HepG2 (cell line): Measurements from ENCODE around the gene TCF12. TPM values are rescaled to one million over a fixed set of nuclear protein-coding genes. Genes with fewer than 3 reads are reported as not detected.

ENCODE experiments used
- BORCS8-MEF2B ChIP-seq: sonication (generic); formaldehyde crosslinking; IDR thresholded peaks from 2 replicates; pipeline ENCODE4 v1.8.0; 2022; ENCODE audit warnings: mild to moderate bottlenecking, missing genetic modification reagents
- CEBPB ChIP-seq: IDR thresholded peaks from 2 replicates; pipeline ENCODE4 v1.6.1; 2011; ENCODE audit warnings: low read depth, low read length, improper control_type of control experiment, borderline replicate concordance
- CEBPG ChIP-seq: IDR thresholded peaks from 2 replicates; pipeline ENCODE4 v1.6.1; 2016
- ERF ChIP-seq: IDR thresholded peaks from 2 replicates; pipeline ENCODE4 v1.6.1; 2018; ENCODE audit warnings: missing biosample characterization, missing genetic modification reagents
- ETV5 ChIP-seq: IDR thresholded peaks from 2 replicates; pipeline ENCODE4 v1.6.1; 2018; ENCODE audit warnings: missing biosample characterization, missing genetic modification reagents, inconsistent platforms, borderline replicate concordance
- FLYWCH1 ChIP-seq: sonication (generic); formaldehyde crosslinking; IDR thresholded peaks from 2 replicates; pipeline ENCODE4 v1.8.1; 2023; ENCODE audit warnings: mild to moderate bottlenecking, missing genetic modification reagents
- HNRNPUL1 ChIP-seq: fragments of 200-400 bp; formaldehyde crosslinking; IDR thresholded peaks from 2 replicates; pipeline ENCODE4 v1.6.1; 2017; ENCODE audit warnings: low read depth, mild to moderate bottlenecking, low read length, moderate library complexity
- MAFG ChIP-seq: sonication (generic); formaldehyde crosslinking; IDR thresholded peaks from 2 replicates; pipeline ENCODE4 v1.5.1; 2020; ENCODE audit warnings: mild to moderate bottlenecking, missing genetic modification reagents
- MED8 ChIP-seq: sonication (generic); formaldehyde crosslinking; IDR thresholded peaks from 2 replicates; pipeline ENCODE4 v1.8.1; 2023; ENCODE audit warnings: mild to moderate bottlenecking, missing genetic modification reagents; ENCODE audit not compliant: insufficient replicate concordance
- MYNN ChIP-seq: sonication (generic); formaldehyde crosslinking; IDR thresholded peaks from 2 replicates; pipeline ENCODE4 v1.4.0; 2020; ENCODE audit warnings: mild to moderate bottlenecking, low read depth, missing genetic modification reagents
- NFIB ChIP-seq: sonication (generic); formaldehyde crosslinking; IDR thresholded peaks from 2 replicates; pipeline ENCODE4 v1.9.0; 2021; ENCODE audit warnings: missing genetic modification reagents, mild to moderate bottlenecking, borderline replicate concordance
- NFKB2 ChIP-seq: sonication (generic); formaldehyde crosslinking; IDR thresholded peaks from 2 replicates; pipeline ENCODE4 v1.4.0; 2020; ENCODE audit warnings: missing genetic modification reagents, borderline replicate concordance
- PAF1 ChIP-seq: IDR thresholded peaks from 2 replicates; pipeline ENCODE4 v1.6.1; 2016; ENCODE audit warnings: missing genetic modification reagents, missing compliant biosample characterization
- REL ChIP-seq: sonication (generic); formaldehyde crosslinking; conservative IDR thresholded peaks from 2 replicates; pipeline ENCODE4 v1.8.0; 2022; ENCODE audit warnings: mild to moderate bottlenecking, missing genetic modification reagents, moderate library complexity
- SSRP1 ChIP-seq: IDR thresholded peaks from 2 replicates; pipeline ENCODE4 v1.6.1; 2016; ENCODE audit warnings: control low read depth
- ZBTB20 ChIP-seq: sonication (generic); formaldehyde crosslinking; IDR thresholded peaks from 2 replicates; pipeline ENCODE4 v1.8.1; 2023; ENCODE audit warnings: missing genetic modification reagents, low read depth, mild to moderate bottlenecking, borderline replicate concordance
- ZBTB21 ChIP-seq: sonication (generic); formaldehyde crosslinking; IDR thresholded peaks from 2 replicates; pipeline ENCODE4 v1.4.0; 2020; ENCODE audit warnings: missing genetic modification reagents
- ZNF263 ChIP-seq: sonication (generic); formaldehyde crosslinking; IDR thresholded peaks from 2 replicates; pipeline ENCODE4 v1.4.0; 2020; ENCODE audit warnings: missing genetic modification reagents
- ZNF430 ChIP-seq: sonication (generic); formaldehyde crosslinking; IDR thresholded peaks from 2 replicates; pipeline ENCODE4 v1.9.0; 2021; ENCODE audit warnings: mild to moderate bottlenecking, missing genetic modification reagents
- ZNF768 ChIP-seq: sonication (generic); formaldehyde crosslinking; IDR thresholded peaks from 2 replicates; pipeline ENCODE4 v1.4.0; 2020; ENCODE audit warnings: missing genetic modification reagents
- polyA plus RNA-seq, 8 experiments: library from polyadenylated mRNA; depleted of rRNA in 3 of 8; stranded (reverse) in 7 of 8; unstranded in 1 of 8; fragments of >200 nt; fragmentation: Illumina TruSeq in 4 of 8; extraction: Trizol in 4 of 8; gene quantifications; 2 replicates each; pipeline versions ENCODE4 v1.2.1 to v1.2.3, GENCODE V29; 2011 to 2016; ENCODE audit warnings: low read depth in 4 of 8, missing spikeins in 1 of 8, mixed read lengths in 1 of 8; ENCODE audit not compliant: insufficient read depth in 1 of 8
- total RNA-seq, 5 experiments: library from RNA; depleted of rRNA; stranded (reverse); fragments of >200 nt; fragmentation: Illumina TruSeq; extraction: Trizol; gene quantifications; 2 replicates each; pipeline ENCODE4 v1.2.3, GENCODE V29; 2016; ENCODE audit warnings: low read depth in 1 of 5
- TF ChIP-seq, protein P1 (sequence below): sonication (generic); formaldehyde crosslinking; IDR thresholded peaks from 2 replicates; pipeline ENCODE4 v1.4.0; 2020; ENCODE audit warnings: missing genetic modification reagents, borderline replicate concordance
- TF ChIP-seq, protein P2 (sequence below): sonication (generic); formaldehyde crosslinking; IDR thresholded peaks from 2 replicates; pipeline ENCODE4 v1.5.1; 2020; ENCODE audit warnings: mild to moderate bottlenecking, moderate library complexity, missing genetic modification reagents
- TF ChIP-seq, protein P3 (sequence below): sonication (generic); formaldehyde crosslinking; IDR thresholded peaks from 2 replicates; pipeline ENCODE4 v1.8.1; 2022; ENCODE audit warnings: mild to moderate bottlenecking, missing genetic modification reagents

TCF12 gene
- total and polyA plus RNA-seq, 2 of the 13 experiments (the other 11 are each of a cell fraction or from before 2014, with no cell fraction given), result 48.6 to 51.1 TPM

DNA sequence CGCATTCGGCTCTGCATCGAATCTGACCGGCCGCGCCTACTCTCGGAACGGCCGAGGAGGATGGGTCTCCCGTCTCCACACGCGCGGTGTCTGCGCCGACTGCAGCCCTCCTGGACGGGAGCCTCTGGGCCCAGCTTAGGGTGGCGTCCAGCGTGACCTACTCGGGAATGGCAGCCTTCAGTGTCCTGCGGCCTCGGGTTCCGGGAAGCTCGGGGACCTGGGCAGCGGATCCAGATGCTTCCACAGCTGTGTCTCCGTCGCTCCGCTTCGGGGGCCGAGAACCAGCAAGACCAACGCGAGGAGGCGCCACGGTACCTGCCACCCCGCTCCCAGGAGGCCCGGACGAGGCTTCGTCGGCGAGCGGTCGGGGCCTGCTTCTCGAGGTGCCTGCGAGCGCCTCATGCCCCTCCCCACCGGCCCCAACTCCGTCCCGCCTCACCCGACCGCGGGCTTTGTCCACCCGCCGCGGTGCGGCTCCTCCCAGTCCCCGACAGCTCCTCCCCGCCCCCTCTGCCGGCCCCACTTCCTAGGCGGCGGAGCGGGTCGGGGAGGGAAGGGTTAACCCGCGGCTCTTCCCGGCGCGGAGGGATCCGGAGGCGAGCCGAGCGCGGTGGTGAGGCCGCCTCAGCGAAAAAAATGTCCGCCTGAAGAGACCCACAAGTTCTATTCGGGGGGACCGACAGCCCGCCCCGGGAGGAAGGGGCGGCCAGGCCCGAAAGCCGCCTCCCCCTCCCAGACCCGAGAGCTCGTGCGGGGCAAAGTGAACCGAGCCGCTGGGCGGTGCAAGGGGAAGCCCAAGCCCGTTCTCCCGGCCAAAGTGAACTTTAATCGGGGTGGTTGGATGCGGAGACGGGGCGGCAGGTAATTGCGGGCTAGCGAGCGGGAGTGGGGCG is at the start of gene TCF12 (continued):
- TF ChIP-seq MYNN (CRISPR knock-in tag) (peak; percentile 43; the same call in 1 of the 2 replicates), PAF1 (CRISPR knock-in tag) (no peak), ZNF263 (CRISPR knock-in tag) (peak; percentile 82), FLYWCH1 (CRISPR knock-in tag) (peak; percentile 64; the same call in 1 of the 2 replicates), ZBTB20 (CRISPR knock-in tag) (peak; percentile 75), ZNF430 (CRISPR knock-in tag) (peak; percentile 89), ERF (CRISPR knock-in tag) (peak; percentile 94), SSRP1 (CRISPR knock-in tag) (0 out of 2 replicates have a peak, but pooled peaks have one; percentile 36), MAFG (CRISPR knock-in tag) (no peak), HNRNPUL1 (0 out of 2 replicates have a peak, but pooled peaks have one; percentile 50), BORCS8-MEF2B (CRISPR knock-in tag) (peak; percentile 81; the same call in 1 of the 2 replicates), ZNF768 (peak; percentile 64; the same call in 1 of the 2 replicates), REL (CRISPR knock-in tag) (0 out of 2 replicates have a peak, but pooled peaks have one; percentile 33), ZBTB21 (CRISPR knock-in tag) (no peak), CEBPG (CRISPR knock-in tag) (peak; percentile 21; the same call in 1 of the 2 replicates), MED8 (CRISPR knock-in tag) (peak; percentile 91), NFKB2 (CRISPR knock-in tag) (peak; percentile 90; the same call in 1 of the 2 replicates), NFIB (no peak), CEBPB (no peak), ETV5 (CRISPR knock-in tag) (peak; percentile 86)
- TF ChIP-seq, protein P1, sequence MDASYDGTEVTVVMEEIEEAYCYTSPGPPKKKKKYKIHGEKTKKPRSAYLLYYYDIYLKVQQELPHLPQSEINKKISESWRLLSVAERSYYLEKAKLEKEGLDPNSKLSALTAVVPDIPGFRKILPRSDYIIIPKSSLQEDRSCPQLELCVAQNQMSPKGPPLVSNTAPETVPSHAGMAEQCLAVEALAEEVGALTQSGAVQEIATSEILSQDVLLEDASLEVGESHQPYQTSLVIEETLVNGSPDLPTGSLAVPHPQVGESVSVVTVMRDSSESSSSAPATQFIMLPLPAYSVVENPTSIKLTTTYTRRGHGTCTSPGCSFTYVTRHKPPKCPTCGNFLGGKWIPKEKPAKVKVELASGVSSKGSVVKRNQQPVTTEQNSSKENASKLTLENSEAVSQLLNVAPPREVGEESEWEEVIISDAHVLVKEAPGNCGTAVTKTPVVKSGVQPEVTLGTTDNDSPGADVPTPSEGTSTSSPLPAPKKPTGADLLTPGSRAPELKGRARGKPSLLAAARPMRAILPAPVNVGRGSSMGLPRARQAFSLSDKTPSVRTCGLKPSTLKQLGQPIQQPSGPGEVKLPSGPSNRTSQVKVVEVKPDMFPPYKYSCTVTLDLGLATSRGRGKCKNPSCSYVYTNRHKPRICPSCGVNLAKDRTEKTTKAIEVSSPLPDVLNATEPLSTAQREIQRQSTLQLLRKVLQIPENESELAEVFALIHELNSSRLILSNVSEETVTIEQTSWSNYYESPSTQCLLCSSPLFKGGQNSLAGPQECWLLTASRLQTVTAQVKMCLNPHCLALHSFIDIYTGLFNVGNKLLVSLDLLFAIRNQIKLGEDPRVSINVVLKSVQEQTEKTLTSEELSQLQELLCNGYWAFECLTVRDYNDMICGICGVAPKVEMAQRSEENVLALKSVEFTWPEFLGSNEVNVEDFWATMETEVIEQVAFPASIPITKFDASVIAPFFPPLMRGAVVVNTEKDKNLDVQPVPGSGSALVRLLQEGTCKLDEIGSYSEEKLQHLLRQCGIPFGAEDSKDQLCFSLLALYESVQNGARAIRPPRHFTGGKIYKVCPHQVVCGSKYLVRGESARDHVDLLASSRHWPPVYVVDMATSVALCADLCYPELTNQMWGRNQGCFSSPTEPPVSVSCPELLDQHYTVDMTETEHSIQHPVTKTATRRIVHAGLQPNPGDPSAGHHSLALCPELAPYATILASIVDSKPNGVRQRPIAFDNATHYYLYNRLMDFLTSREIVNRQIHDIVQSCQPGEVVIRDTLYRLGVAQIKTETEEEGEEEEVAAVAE (CRISPR knock-in tag), result peak; percentile 86
- TF ChIP-seq, protein P2, sequence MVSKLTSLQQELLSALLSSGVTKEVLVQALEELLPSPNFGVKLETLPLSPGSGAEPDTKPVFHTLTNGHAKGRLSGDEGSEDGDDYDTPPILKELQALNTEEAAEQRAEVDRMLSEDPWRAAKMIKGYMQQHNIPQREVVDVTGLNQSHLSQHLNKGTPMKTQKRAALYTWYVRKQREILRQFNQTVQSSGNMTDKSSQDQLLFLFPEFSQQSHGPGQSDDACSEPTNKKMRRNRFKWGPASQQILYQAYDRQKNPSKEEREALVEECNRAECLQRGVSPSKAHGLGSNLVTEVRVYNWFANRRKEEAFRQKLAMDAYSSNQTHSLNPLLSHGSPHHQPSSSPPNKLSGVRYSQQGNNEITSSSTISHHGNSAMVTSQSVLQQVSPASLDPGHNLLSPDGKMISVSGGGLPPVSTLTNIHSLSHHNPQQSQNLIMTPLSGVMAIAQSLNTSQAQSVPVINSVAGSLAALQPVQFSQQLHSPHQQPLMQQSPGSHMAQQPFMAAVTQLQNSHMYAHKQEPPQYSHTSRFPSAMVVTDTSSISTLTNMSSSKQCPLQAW, result peak; percentile 88
- TF ChIP-seq, protein P3, sequence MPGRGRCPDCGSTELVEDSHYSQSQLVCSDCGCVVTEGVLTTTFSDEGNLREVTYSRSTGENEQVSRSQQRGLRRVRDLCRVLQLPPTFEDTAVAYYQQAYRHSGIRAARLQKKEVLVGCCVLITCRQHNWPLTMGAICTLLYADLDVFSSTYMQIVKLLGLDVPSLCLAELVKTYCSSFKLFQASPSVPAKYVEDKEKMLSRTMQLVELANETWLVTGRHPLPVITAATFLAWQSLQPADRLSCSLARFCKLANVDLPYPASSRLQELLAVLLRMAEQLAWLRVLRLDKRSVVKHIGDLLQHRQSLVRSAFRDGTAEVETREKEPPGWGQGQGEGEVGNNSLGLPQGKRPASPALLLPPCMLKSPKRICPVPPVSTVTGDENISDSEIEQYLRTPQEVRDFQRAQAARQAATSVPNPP (CRISPR knock-in tag), result 0 out of 2 replicates have a peak, but pooled peaks have one; percentile 30
